SK-N-DZ (cell line): ENCODE results near the gene DNMT3A. TPM values are rescaled to one million over a fixed set of nuclear protein-coding genes. Genes with fewer than 3 reads are reported as not detected.

ENCODE experiments used
- DNase-seq: peaks from one replicate; pipeline ENCODE4 v3.0.0-alpha.2; 2015; ENCODE audit warnings: low spot score
- polyA plus RNA-seq, 2 experiments: library from polyadenylated mRNA; depleted of rRNA; stranded (reverse); fragments of >200 nt; gene quantifications; 2 replicates each; pipeline ENCODE4 v1.2.3, GENCODE V29; 2014

Gene DNMT3A
- polyA plus RNA-seq (2014; cell fraction: cytosol; rRNA removed) = 14.4 and 17.3 TPM in 2 replicates
- polyA plus RNA-seq (2014; cell fraction: nucleus; rRNA removed) = 33.4 and 46.5 TPM in 2 replicates

DNA sequence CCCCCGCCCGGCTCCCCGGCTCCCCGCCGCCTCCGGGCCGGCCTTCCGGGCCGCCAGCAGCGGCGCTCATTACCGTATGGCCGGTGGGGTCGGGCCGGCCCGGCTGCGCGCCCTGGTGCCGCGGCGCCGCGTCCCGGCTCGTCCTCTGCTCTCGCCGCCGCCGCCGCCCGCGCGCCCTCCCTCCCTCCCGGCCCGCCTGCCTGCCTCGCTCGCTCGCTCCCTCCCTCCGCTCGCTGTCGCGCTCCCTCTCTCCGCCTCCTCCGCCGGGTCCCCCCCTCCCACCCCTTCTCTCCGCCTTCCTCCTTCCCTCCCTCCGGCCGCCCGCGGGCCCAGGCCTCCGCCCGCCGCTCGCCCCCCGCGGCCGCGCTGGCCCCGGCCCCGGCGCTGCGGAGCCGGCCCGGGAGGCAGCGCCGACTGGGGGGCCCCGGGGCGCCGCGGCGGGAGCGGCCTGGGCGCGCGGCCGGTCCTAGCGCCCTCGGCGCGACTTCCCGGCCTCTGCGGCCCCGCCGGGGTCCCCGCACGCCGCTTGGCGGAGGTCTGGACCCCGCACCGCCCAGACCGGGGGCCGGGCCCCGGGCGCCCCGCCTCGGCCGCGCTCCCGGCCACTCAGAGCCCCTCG lies at the start of gene DNMT3A:
DNMT3A (minus strand) TSS at position 173 of the 619 bp plus-strand sequence. CDS start 27,941 bp downstream, outside the sequence.
- peak; percentile 41 for DNase-seq

DNA sequence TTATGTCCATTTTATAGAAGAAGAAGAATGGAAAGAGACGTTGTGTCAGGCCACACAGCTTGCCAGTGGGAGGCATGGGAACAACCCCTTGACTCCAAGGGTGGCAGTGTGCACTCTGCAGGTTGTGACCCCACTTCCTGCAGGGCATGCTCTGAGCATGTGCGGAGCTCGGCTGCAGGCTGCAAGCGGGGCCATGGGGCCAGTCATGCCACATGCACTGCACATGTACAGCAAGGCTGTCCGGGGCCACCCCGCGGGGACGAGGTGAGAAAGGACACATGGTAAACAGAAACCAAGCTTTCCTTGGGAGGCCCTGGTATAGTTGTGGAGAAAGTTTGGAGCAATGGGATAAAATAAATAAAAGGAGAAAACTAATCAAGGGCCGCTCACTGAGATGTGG lies 47.4 kb upstream of the DNMT3A start:
- DNase-seq = no peak

GRCh38 chr2:25388491-25388890 lies 46.8 kb upstream of the DNMT3A start:
- DNase-seq = no peak

GRCh38 chr2:25387876-25388449 lies 46.2 kb upstream of the DNMT3A start:
- no peak for DNase-seq

GRCh38 chr2:25386971-25387875 lies 45.5 kb upstream of the DNMT3A start:
- DNase-seq = no peak

DNA sequence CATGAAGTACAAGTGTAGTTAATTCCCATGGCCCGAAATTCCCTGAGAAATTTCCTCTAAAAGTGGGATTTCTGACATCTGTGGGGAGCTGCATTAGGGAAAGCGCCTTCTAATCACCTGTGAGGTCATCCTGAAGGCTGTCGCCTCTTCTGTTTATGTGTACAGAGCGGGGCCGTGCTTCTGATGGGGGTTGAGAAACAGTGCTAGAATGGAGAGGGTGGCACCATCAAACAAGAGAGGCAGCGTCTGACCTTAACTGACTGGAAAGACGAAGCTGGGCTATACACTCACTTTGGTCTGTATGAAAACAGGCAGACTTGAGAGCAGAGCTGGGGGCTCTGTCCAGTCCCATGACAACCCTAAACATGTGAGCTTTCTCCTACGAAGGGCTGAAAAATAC lies 44.2 kb upstream of the DNMT3A start:
- DNase-seq = no peak

- no peak for DNase-seq
Observed at GRCh38 chr2:25383806-25384205, 42.1 kb upstream of the DNMT3A start.

DNA sequence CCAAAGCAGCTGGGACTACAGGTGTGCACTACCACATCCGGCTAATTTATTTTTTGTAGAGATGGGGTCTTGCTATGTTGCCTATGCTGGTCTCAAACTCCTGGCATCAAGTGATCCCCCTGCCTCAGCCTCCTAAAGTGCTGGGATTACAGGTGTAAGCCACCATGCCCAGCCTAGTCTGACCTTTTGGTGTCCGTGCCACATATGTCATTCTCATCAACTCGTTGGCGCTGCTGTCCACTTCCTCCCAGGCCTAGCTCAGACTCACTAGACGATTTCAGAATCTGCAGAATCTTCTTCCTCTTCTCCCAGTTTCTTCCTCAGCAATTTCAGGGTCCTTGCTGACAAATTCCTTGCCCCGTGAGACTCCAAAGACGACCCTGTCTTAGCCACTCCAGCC lies 39.8 kb upstream of the DNMT3A start:
- DNase-seq = no peak

DNA sequence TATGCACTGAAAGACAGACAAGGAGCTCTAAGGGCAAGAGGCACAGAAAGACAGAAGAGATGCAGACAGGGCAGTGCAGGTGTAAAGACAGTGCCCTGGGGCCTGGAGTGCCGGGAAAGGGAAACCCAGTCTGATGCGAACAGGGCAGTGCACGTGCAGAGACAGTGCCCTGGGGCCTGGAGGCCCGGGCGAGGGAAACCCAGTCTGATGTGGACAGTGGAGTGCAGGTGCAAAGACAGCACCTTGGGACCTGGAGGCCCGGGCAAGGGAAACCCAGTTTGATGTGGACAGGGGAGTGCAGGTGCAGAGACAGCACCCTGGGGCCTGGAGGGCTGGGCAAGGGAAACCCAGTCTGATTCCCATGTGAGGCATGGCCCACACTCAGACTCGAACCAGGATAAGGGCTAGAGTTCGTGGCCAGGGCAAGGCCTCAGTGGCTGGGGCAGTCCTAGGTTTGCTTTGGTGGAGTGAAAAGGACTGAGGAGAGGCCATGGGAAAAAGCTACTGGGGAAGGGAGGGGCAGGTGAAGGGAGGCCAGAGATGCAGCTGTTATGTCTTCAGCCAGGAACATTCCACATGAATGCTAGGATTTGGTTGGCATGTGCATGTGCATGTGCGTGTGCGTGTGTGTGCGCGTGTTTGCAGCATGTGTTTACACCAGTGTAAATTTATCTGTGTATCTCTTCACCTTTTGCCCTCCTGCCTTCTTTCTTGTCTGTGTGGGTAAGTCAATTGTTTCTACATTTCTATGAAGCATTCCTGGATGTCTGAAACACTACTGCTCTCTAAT lies 39.1 kb upstream of the DNMT3A start:
- DNase-seq = no peak

DNA sequence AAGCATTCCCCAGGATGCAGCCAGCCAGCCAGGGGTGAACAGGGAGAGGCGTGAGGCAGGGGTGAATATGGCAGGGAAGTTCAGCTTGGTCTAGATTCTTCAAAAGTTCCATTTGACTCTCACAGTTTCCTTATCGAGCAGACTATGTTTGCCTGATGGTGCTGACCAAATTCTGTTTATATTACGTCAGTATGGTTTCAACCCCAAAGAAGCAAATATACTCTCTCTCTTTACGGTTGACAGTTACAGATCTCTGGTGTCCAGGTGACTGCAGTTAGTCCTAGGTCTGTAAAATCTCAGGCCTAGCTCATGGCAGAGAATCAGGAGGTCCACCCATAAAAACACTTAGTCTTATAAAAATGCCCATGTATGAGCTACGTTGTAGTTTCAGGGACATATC lies 38.3 kb upstream of the DNMT3A start:
- DNase-seq = no peak

GRCh38 chr2:25379535-25379934 lies 37.8 kb upstream of the DNMT3A start:
- DNase-seq = no peak

GRCh38 chr2:25378731-25379490 lies 37.2 kb upstream of the DNMT3A start:
- DNase-seq = no peak

GRCh38 chr2:25377822-25378421 lies 36.2 kb upstream of the DNMT3A start:
- DNase-seq = no peak

GRCh38 chr2:25376750-25377621 lies 35.3 kb upstream of the DNMT3A start:
- DNase-seq = peak; percentile 72

DNA sequence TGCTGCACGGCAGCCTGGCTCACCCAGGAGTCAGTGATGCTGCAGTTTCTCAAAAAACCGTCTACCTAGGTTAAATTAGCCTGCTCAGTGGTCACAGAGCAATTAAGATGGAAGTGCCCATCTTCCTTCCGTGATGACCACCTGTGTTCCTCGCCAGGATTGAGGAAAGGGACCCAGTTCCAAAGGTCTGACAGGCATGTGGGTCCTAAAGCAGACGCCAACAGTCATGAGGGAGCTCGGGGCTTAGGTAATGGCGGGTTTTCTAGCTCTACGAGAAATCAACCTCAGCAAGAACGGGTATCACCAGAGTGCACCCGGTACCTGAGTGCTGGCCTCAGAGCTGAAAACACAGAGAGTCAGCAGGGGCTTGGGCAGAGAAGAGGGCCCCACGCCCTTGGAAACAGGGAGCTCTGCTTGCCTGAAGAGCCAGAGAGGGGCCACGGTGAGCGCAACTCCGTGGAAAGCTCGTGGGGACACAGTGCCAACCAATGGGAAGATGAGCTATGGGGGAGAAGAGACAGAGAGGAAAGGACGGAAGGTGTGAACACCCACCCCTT lies 34.3 kb upstream of the DNMT3A start:
- no peak for DNase-seq

DNA sequence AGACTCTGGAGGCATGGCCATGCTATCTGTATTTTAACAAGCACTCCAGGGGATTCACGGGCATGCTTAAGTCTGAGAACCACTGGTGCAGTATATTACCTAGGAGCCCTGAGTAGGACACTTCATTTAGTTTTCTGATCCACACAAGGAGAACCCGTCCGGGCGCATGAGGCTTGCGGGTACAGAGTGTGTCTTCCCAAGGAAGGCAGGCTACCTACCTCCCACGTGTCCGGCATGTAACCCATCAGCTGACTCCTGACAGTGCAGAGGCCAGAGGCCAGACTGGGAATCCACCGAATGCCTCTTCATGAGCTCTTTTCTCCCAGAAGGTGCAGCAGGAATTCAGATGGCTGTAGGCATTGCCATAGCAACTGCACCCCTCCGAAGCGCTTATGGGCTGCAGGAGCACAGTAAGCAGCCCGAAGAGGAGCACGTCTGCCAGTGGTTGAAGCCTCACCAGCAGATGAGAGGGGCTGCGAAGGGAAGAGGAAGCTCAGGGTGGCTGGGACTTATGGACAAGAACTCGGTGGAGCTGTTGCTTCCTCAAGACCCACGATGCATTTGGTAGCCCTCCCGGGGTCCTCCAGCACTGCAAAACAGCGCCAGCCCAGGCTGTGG lies 33.8 kb upstream of the DNMT3A start:
- DNase-seq = no peak

DNA sequence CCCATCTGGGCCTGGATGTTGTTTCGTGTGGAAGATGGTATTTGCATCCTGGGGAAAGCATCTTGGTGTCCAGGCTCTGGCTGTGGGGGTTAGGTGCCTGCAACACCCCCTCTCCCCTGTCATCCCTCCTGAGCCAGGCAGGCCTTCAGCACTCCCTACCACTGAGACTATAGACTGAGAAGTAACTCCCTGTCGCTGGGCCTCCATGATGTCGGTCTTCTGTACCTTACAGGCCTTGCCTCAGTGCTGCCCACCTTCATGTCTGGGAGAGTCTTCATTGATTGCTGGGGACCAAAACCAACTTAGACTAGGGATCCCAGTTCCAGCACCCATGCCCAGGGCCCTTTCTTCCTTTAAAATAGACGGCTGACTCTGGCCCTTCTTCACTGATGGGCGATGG lies 33.1 kb upstream of the DNMT3A start:
- DNase-seq = no peak

DNA sequence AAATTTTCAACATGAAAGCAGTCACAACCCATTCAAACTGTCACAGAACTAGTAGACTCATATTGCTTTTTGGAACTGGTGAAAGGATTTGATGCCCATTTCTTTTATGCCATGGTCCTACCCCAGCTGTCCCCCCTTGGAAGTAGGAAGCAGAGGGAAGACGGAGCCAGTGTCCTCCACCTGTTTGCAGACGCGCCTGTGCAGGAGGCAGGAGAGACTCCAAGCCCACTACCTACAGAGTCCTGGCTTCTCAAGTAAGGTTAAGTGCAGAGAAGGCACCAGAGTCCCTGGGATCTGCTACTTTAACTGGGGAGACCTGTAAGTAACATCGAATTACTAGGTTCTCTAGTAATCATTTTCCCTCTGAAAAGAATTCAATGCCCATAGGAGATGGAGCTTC lies 32.7 kb upstream of the DNMT3A start:
- no peak for DNase-seq
